Measurements from ENCODE around the gene MRGPRE. TPM values are rescaled to one million over a fixed set of nuclear protein-coding genes. Genes with fewer than 3 reads are reported as not detected.

The MRGPRE gene
- total RNA-seq, 1 experiment from 2014 or later, result not detected

GRCh38 chr11:3200388-3201111, 31.7 kb downstream of the MRGPRE start:
- Histone ChIP-seq H4K8ac (replicated peaks; ENCODE audit: insufficient read length, low read depth, low read length) (no peak overlapping the region), H3K79me1 (ENCODE audit: insufficient read depth, low read depth, low read length, poor library complexity, severe bottlenecking) (no peaks in the 10 kb centered on the region), H3K27me3 (ENCODE audit: insufficient read depth, low read length) (peaks cover 9% of the 10 kb centered on the region; the same call in 1 of the 2 replicates), H3K4me1 (ENCODE audit: insufficient read depth, low read length) (no peaks in the 10 kb centered on the region), H3K79me2 (ENCODE audit: insufficient read depth, low read length) (no peaks in the 10 kb centered on the region), H3T11ph (ENCODE audit: low read length) (no peak overlapping the region), H4K5ac (ENCODE audit: insufficient read length, low read depth, low read length) (no peak overlapping the region), H2BK15ac (ENCODE audit: low read depth, low read length) (no peak overlapping the region), H3K9me3 (ENCODE audit: control insufficient read depth, low read depth, low read length) (no peaks in the 10 kb centered on the region), H3K9ac (ENCODE audit: extremely low read depth, insufficient read length, low read length) (no peak overlapping the region), H3K4me2 (ENCODE audit: insufficient read depth, insufficient read length, low read length) (no peak overlapping the region), H4K20me1 (ENCODE audit: control insufficient read depth, insufficient read depth, insufficient read length) (no peaks in the 10 kb centered on the region), H2AFZ (ENCODE audit: low read length) (no peak overlapping the region), H4K91ac (ENCODE audit: insufficient read length, low read depth, low read length) (no peak overlapping the region), H2BK120ac (ENCODE audit: low read depth, low read length, poor library complexity, severe bottlenecking) (no peak overlapping the region), H3K56ac (ENCODE audit: insufficient read length, low read depth, low read length) (no peak overlapping the region), H3K23ac (ENCODE audit: insufficient read length, low read depth, low read length) (no peak overlapping the region), H3K14ac (ENCODE audit: insufficient read depth, low read length) (no peak overlapping the region), H2BK20ac (ENCODE audit: low read depth, low read length, poor library complexity, severe bottlenecking) (no peak overlapping the region), H3K18ac (ENCODE audit: insufficient read length, low read depth, low read length) (no peak overlapping the region), H3K23me2 (ENCODE audit: insufficient read length, low read depth, low read length, poor library complexity, severe bottlenecking) (peaks cover 9% of the 10 kb centered on the region), H2BK12ac (ENCODE audit: insufficient read length, low read depth, low read length) (no peak overlapping the region), H2BK5ac (ENCODE audit: insufficient read length, low read length) (no peak overlapping the region), H2AK5ac (ENCODE audit: insufficient read length, low read length) (no peak overlapping the region), H3K4ac (ENCODE audit: low read depth, low read length) (no peak overlapping the region), H3K27ac (ENCODE audit: insufficient read length, low read depth, low read length) (no peak overlapping the region)
- no CpG with 5 or more reads among the region's 12 CpGs for WGBS (ENCODE audit: extremely low coverage, insufficient read length, low lambda C conversion rate)
- H3K9me3 Mint-ChIP-seq, result no peaks in the 10 kb centered on the region
- no peak overlapping the region for H3K27ac Mint-ChIP-seq
- no peaks in the 10 kb centered on the region for H3K36me3 Mint-ChIP-seq (ENCODE audit: insufficient read depth in 1 of 3, low read depth in 3 of 3)
- TF ChIP-seq CTCF (conservative IDR thresholded peaks at IDR 0.05), result no peak
- peaks cover 58% of the 10 kb centered on the region for H3K27me3 Mint-ChIP-seq (ENCODE audit: low read depth)
- H3K4me1 Mint-ChIP-seq, result peaks cover 8 to 13% of the 10 kb centered on the region in 2 experiments
- H3K4me3 Mint-ChIP-seq, result no peak overlapping the region
- no peak for DNase-seq
